COR-L47 (cell line): Measurements from ENCODE around the gene SETD1B.
"Not testable (repeated sequence)": the region's sequence is repeated elsewhere in the genome, so short reads cannot be mapped to it uniquely, and the experiment has no call there.

Experiments
- DNase-seq: peaks from one replicate; lab custom pipeline; 2025; lab: John Stamatoyannopoulos, UW

Gene SETD1B

GRCh38 chr12:121780429-121780828 is 23.4 kb upstream of the SETD1B start:
- DNase-seq, result no peak

DNA sequence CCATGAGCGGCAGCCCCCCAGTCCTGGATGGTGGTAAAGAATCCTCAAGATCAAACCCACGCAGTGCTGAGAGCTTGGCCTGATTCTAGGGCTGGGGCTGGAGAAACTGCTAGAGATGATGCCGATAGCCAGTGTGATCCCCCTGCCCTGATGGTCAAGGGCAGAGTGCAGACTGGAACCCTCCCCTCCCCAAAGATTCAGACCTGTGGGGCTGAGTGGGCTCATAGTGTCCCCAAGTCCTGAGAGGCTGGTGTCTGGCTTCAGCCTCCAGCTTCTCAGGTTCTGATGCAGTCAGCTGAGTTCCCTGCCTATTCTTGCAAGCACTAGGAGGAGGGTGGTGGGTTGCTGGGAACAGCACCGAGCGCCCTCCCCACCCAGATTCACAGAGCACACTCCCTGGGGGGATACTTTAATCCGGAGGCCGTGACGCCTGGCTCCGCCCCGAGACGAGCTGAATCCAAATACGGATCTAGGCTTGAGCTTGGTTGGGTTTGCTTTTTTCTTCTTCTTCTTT is 22.3 kb upstream of the SETD1B start:
- DNase-seq, result no peak

- DNase-seq, result no peak
Measured at GRCh38 chr12:121781998-121782979, 21.5 kb upstream of the SETD1B start.

- DNase-seq, result no peak
Measured at GRCh38 chr12:121783766-121784165, 20.0 kb upstream of the SETD1B start.

GRCh38 chr12:121784460-121784859 is 19.3 kb upstream of the SETD1B start:
- no peak for DNase-seq

GRCh38 chr12:121786440-121786825 is 17.4 kb upstream of the SETD1B start:
- DNase-seq, result no peak

DNA sequence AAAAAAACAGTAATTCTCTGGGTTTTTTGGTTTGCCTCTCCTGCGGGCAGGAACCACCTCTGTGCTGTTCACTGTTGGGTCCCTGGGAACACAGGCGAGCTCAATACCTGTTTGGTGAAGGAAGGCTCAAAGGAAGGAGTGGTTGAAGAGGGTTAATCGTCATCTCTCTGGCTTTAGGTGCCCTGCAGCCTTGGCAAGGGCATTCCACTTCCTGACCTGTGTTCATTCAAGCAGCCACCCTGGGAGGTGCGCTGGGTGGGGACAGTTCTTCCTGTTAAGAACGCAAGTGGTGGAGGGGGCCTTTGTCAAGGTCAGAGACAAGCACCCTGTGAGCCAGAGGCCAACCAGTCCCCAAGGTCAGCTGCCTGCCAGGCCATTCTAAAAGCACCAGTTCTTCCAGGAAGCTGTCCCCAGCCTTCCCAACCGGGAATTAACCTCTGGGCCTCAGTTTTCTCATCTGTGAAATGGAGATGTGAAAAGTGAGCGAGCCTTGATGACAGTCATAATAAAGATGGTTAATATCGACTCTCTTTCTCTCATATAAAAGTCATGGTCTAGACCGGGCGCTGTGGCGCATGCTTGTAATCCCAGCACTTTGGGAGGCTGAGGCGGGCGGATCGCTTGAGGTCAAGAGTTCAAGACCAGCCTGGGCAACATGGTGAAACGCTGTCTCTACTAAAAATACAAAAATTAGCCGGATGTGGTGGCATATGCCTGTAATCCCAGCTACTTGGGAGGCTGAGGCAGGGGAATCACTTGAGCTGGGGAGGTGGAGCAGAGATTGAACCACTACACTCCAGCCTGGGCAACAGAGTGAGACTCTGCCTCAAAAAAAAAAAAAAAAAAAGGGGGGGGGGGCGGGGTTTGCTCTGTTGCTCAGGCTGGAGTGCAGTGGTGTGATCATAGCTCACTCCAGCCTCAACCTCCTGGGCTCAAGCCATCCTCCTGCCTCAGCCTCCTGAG is 16.5 kb upstream of the SETD1B start:
- no peak for DNase-seq

DNA sequence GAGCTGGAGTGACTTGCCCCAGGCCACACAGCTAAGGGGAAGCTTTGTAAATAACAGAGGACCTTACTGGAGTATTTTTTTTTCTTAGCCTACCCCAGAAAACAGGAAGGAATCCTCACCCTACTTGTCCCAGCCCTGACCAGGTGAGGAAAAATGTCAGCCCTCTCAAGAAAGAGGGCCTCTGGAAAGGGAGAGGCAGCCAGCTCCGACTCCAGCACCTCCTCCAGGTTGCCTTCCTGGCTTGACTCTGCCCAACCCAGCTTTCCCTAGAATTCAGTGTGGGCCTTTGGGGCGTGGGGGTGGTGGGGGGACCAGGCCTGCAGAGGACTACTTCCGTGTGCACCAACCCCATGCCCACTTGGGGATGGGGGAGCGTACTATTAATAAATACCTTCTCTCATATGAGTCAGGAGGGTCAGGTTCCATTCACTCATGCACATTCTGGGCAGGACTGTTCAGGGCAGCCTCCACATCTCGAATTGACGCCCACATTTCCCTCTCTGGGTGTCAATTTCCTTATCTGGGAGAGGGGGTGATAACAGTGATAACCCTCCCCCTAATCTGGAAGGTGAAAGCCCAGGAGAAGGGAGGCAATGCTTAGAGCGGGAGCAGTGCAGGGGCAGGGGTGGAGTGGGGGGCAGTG is 15.5 kb upstream of the SETD1B start:
- no peak for DNase-seq

GRCh38 chr12:121789233-121789781 is 14.5 kb upstream of the SETD1B start:
- no peak for DNase-seq

DNA sequence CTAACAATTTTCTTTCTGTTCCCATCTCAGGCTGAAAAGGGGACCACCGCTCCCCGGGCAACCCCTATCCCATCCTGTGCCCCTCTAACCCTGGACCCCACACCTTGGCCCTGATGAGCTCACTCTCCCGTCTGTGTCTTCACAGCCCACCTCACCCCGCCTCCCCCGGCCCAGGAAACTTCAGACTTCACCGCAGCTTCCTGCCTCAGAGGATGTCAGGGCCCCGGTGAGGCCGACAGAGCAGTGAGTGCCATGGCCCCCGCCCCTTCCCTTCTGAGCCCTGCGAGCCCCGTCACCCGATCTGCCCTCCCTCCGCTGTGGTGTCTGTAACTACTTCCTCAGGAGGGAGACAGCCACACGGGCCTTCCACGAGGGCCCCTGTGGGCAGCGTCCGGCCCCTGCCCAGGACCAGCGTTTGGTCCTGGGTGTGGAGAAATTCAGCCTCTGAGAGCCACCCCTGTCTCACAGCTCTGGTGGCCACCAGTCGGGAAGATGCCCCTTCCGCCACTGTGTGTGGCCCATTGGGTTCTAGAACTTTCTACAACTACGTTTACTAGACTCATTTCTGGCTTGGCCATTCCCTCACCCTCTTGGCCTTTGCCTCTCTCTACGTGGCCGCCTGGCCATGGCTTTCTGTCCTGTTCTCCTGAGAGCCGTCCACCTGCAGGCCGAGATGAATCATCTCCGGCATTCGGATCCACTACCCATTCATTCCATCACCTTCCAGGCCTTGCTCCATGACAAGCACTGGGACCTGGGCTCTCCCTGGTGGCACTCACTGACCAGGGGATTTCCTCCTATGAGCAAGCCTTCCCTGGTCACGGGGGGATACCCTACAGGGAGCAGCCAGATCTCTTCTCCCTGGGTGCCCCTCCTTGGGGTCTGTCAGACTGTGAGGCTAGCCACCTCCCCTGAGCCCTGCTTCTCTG is 13.7 kb upstream of the SETD1B start:
- no peak for DNase-seq

DNA sequence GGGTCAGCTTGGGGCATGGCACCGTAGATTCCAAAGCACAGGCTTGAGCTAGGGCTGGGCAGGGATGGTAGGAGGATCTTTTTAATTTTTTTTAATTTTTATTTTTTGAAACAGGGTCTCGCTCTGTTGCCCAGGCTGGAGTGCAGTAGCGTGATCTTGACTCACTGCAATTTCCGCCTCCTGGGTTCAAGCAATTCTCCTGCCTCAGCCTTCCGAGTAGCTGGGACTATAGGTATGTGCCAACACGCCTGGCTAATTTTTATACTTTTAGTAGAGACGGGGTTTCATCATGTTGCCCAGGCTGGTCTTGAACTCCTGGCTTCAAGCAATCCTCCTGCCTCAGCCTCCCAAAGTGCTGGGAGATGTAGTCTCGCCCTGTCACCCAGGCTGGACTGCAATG is 13.0 kb upstream of the SETD1B start:
- not testable (repeated sequence) for DNase-seq

GRCh38 chr12:121791671-121792551 is 11.9 kb upstream of the SETD1B start:
- no peak for DNase-seq

- DNase-seq, result no peak
Measured at GRCh38 chr12:121792607-121793439, 11.0 kb upstream of the SETD1B start.

DNA sequence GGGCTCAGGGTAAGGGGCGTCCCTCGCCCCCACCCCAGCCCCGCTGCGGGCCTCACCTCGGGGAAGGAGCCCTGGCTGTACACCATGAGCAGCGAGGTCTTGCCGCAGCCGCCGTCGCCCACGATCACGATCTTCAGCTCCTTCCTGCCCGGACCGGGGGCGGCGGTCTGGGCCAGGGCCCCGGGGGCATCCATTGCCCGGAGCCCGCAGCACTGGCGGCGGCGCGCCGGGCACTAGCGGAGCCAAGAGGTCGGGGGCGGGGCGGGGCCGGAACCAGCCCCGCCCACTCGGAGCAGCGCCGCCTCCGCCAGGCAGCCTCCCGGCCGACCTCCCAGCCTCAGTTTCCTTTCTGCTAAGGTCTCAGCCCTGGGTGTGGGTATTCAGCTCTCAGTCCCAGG is 10.4 kb upstream of the SETD1B start, which contains the start of gene RHOF:
Gene RHOF, minus strand, starts transcription at position 249 of the 398 bp plus-strand sequence. Its CDS starts 55 bp downstream, at position 194.
- DNase-seq, result no peak

GRCh38 chr12:121793838-121794533 is 9.8 kb upstream of the SETD1B start:
- peak; percentile 84 for DNase-seq

DNA sequence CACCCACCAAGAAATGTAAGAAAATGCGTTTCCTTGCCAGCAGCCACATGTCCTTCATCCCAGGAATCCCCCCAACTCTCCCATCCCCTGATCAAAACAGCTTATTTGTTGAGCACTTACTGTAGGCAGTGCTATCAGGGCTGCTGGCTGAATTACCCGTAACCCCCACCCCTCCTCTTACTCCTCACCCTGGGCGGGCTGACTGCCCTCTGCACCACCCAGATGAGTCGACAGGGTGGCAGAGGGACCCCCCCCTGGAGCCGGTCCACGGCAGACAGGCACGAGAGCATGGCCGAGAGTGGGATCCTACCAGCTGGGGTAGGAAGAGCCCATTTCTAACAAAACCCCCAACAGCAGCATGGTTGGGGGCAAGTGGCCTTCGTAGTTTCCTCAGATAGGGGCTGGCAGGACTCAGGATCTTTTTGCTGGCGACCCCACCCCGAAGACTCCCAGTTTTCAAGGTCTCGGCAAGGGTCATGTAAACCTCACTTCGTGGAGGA is 9.2 kb upstream of the SETD1B start:
- peak; percentile 38 for DNase-seq
